HG03045 (cell line): Measurements from ENCODE around the gene POLN.

Experiments used
- ATAC-seq: cut with Tn5 transposase; IDR thresholded peaks from one replicate; pipeline ENCODE4 v1.9.1; 2021; ENCODE audit warnings: mild to moderate bottlenecking, moderate library complexity; ENCODE audit not compliant: unreplicated experiment

POLN gene

GRCh38 chr4:2241410-2242353 is at the start of gene POLN, which contains the start of gene HAUS3:
Gene POLN (minus strand): TSS chr4:2242121. CDS start chr4:2229231, 12,890 bp downstream.
Gene HAUS3 (minus strand): TSS chr4:2242121. CDS start chr4:2240946, 1,175 bp downstream.
- peak; percentile 87 for ATAC-seq

- no peak for ATAC-seq
Measured at GRCh38 chr4:2290974-2291704, 49.2 kb upstream of the POLN start.

GRCh38 chr4:2290488-2290887 is 48.6 kb upstream of the POLN start:
- ATAC-seq, result no peak

GRCh38 chr4:2289955-2290333 is 48.0 kb upstream of the POLN start:
- no peak for ATAC-seq

GRCh38 chr4:2289311-2289954 is 47.5 kb upstream of the POLN start:
- no peak for ATAC-seq

GRCh38 chr4:2288051-2288541 is 46.2 kb upstream of the POLN start:
- no peak for ATAC-seq

GRCh38 chr4:2287594-2287915 is 45.6 kb upstream of the POLN start:
- ATAC-seq, result no peak

GRCh38 chr4:2286904-2287593 is 45.1 kb upstream of the POLN start:
- ATAC-seq, result no peak

GRCh38 chr4:2285613-2286381 is 43.9 kb upstream of the POLN start:
- ATAC-seq, result no peak

GRCh38 chr4:2284934-2285612 is 43.2 kb upstream of the POLN start:
- no peak for ATAC-seq

GRCh38 chr4:2284161-2284933 is 42.4 kb upstream of the POLN start:
- ATAC-seq, result no peak

- ATAC-seq, result no peak
Measured at GRCh38 chr4:2283199-2283711, 41.3 kb upstream of the POLN start.

GRCh38 chr4:2281575-2282343 is 39.8 kb upstream of the POLN start:
- ATAC-seq, result no peak

- ATAC-seq, result no peak
Measured at GRCh38 chr4:2280531-2281300, 38.8 kb upstream of the POLN start.

GRCh38 chr4:2277956-2278355 is 36.0 kb upstream of the POLN start:
- no peak for ATAC-seq

GRCh38 chr4:2276581-2277325 is 34.8 kb upstream of the POLN start:
- no peak for ATAC-seq
